Lung (tissue), 12 donors: ENCODE results near the gene ARHGEF7. TPM values are rescaled to one million over a fixed set of nuclear protein-coding genes. Genes with fewer than 3 reads are reported as not detected.

Source experiments
- ATAC-seq: fragments of 200-7000 bp; cut with Tn5 transposase; one replicate; pipeline ENCODE4 v1.9.1; 2020; ENCODE audit warnings: moderate number of reproducible peaks; ENCODE audit not compliant: insufficient read depth, low FRiP score
- DNase-seq, 3 donors: peaks; one replicate each; pipeline ENCODE4 v3.0.0-alpha.2; 2013 to 2017
- H3K27ac ChIP-seq, 2 donors: one replicate each; pipeline ENCODE4 v1.5.1; 2013; ENCODE audit warnings: mild to moderate bottlenecking in 2 of 2, moderate library complexity in 2 of 2, control low read depth in 1 of 2, inconsistent platforms in 1 of 2, low read depth in 1 of 2, low read length in 1 of 2
- H3K27me3 ChIP-seq, 3 donors: one replicate each; pipeline ENCODE4 v1.5.1; 2013; ENCODE audit warnings: low read length in 2 of 3; ENCODE audit not compliant: control insufficient read depth in 3 of 3, insufficient read depth in 3 of 3
- H3K36me3 ChIP-seq, 4 donors: one replicate each; pipeline ENCODE4 v1.5.1; 2013; ENCODE audit warnings: low read length in 4 of 4, mild to moderate bottlenecking in 1 of 4, moderate library complexity in 1 of 4; ENCODE audit not compliant: control insufficient read depth in 4 of 4, insufficient read depth in 4 of 4
- H3K4me1 ChIP-seq, 5 donors: one replicate each; pipeline ENCODE4 v1.5.1; 2013; ENCODE audit warnings: low read length in 5 of 5, mild to moderate bottlenecking in 2 of 5, moderate library complexity in 1 of 5; ENCODE audit not compliant: control insufficient read depth in 5 of 5, insufficient read depth in 5 of 5
- H3K4me3 ChIP-seq: one replicate; pipeline ENCODE4 v1.5.1; 2013; ENCODE audit warnings: mild to moderate bottlenecking, control low read depth, moderate library complexity
- H3K9ac ChIP-seq, 2 donors: one replicate each; pipeline ENCODE4 v1.5.1; 2013; ENCODE audit warnings: low read length in 2 of 2, control low read depth in 1 of 2; ENCODE audit not compliant: insufficient read depth in 1 of 2
- H3K9me3 ChIP-seq, 4 donors: one replicate each; pipeline ENCODE4 v1.5.1; 2013; ENCODE audit warnings: low read length in 3 of 4, mild to moderate bottlenecking in 1 of 4, moderate library complexity in 1 of 4; ENCODE audit not compliant: control insufficient read depth in 4 of 4, insufficient read depth in 3 of 4
- WGBS, 2 donors: extraction: QIAGEN DNeasy Blood & Tissue Kit; methylation state at CpG; one replicate each; pipeline ENCODE4 v1.1.7; 2013; 5-methylcytosine and 5-hydroxymethylcytosine counted together
- polyA plus RNA-seq, 2 donors: library from polyadenylated mRNA; stranded (reverse); fragments of 200-250 nt; gene quantifications; one replicate each; pipeline ENCODE4 v1.2.1, GENCODE V29; 2013
- total RNA-seq, 2 donors: library from RNA; depleted of rRNA in 1 of 2; stranded (reverse); fragments of >200 nt in 1 of 2; gene quantifications; one replicate each; pipeline ENCODE4 v1.2.1, GENCODE V29; 2014 to 2021
- TF ChIP-seq, protein P1 (sequence below): IDR thresholded peaks from 2 replicates; pipeline ENCODE4 v1.5.1; 2012; ENCODE audit warnings: mild to moderate bottlenecking; ENCODE audit errors: control extremely low read depth, extremely low read depth
- donor health status: control.
- donor health status: control.
- donor health status: Bipolar disorder and iron deficiency.
- donor health status: healthy.
- donor health status: DM: yes; HTN: yes; CAD: no.

ARHGEF7 gene
- total and polyA plus RNA-seq, 4 donors: 20.9 to 143 (median 37.8) TPM

DNA sequence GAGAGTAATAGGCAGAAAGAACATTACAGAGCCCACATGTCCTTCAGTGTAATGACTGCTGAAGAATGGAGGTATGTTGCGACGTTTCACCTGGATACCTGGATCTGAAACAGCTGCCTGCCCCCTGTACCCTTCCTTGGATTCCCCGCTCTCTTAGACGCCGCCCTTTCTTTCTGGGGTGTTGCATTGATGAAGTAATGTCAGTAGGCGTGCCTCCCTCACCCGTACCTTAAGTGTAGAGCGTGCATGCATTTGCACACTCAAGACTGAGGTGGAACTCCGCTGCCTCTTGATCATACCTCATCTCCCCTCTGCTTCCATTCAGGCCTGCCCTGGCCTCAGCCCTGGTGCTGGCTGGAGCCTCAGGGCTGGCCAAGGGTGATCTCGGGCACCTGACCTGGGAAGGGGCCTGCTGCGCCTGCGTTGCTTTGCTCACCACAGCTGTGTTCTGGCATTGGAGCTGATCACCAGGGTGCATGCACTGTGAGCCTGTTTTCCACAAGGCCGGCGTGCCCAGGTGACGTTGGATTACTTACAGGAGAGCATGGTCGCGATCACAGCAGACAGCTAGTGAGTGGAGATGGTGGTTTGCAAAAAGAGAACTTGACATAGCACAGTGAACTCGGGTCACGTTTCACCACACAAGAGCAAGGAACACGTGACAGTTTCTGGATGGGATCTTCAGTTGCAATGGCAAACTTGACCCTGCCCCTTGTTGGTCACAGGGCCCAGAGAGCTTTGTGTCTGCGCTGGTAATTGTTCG is 99.0 kb downstream of the ARHGEF7 start:
- H3K4me3 ChIP-seq: no peak overlapping the region
- 67 to 71% methylated on average over 22 of the region's 22 CpGs for WGBS, 2 donors
- H3K27me3 ChIP-seq: no peaks in the 10 kb centered on the region
- no peaks in the 10 kb centered on the region for H3K9me3 ChIP-seq
- ATAC-seq (no peak), DNase-seq (peak in 2 of 3 donors; percentile 18 to 31)
- H3K4me1 ChIP-seq: peaks cover 15 to 31% (median 25%) of the 10 kb centered on the region in 5 donors
- no peak overlapping the region for H3K9ac ChIP-seq
- H3K27ac ChIP-seq: peak overlapping the region in 1 of 2 donors; percentile 8
- TF ChIP-seq, protein P1, sequence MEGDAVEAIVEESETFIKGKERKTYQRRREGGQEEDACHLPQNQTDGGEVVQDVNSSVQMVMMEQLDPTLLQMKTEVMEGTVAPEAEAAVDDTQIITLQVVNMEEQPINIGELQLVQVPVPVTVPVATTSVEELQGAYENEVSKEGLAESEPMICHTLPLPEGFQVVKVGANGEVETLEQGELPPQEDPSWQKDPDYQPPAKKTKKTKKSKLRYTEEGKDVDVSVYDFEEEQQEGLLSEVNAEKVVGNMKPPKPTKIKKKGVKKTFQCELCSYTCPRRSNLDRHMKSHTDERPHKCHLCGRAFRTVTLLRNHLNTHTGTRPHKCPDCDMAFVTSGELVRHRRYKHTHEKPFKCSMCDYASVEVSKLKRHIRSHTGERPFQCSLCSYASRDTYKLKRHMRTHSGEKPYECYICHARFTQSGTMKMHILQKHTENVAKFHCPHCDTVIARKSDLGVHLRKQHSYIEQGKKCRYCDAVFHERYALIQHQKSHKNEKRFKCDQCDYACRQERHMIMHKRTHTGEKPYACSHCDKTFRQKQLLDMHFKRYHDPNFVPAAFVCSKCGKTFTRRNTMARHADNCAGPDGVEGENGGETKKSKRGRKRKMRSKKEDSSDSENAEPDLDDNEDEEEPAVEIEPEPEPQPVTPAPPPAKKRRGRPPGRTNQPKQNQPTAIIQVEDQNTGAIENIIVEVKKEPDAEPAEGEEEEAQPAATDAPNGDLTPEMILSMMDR: no peak
- H3K36me3 ChIP-seq: peaks cover 0 to 1% (median 0%) of the 10 kb centered on the region in 4 donors

DNA sequence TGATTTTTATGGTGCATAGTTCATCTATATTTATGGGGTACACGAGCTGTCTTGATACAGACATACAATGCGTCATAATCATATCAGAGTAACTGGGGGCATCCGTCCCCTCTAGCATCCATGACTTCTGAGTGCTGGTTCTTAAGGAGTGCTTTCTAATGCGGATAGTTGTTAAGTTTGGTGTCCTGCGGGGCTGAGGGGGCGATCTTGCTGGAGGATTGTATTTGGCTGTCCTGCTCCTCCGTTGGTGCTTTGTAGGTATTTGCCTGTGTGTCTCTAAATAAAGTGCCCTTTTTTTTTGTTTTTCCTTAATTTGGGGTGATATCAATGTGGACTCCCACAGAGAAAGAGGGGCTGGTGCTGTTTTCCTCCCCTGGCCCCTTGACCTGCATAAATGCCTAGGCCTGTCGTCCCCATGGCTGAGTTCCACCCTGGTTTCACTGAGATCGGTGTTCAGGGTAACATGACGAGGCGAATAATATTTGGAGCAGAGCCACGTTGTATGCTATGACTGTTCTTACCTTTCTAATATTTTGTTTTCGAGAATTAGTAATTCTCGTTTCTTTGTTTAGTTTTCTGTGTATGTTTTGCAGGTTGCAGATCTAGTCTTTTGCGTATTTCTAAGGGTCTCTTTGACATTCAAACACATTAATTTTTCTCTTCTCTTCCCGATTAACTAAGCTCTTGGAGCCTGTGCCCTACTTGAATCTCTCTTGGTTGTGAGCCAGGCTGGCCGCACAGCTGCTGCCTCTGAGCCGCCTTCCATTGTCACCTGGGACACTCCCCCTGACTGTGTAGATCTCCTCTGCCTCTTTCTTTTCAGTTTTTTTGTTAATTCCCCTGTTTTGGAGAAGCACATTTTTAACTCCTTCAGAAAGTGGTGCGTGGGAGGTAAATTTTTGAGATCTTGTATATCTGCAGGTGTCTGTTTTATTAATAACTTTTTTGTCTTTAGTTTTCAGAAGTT is 100.3 kb downstream of the ARHGEF7 start:
- no peak for DNase-seq
- Histone ChIP-seq H3K4me3 (no peak overlapping the region), H3K4me1 (peaks cover 10 to 25% (median 17%) of the 10 kb centered on the region in 5 donors), H3K27me3 (no peaks in the 10 kb centered on the region), H3K27ac (no peak overlapping the region), H3K9ac (no peak overlapping the region), H3K9me3 (no peaks in the 10 kb centered on the region), H3K36me3 (peaks cover 0 to 1% (median 0%) of the 10 kb centered on the region in 4 donors)
- ATAC-seq: no peak
- WGBS, 2 donors: 88 to 89% methylated on average over 19 of the region's 19 CpGs
- TF ChIP-seq, protein P1: no peak

DNA sequence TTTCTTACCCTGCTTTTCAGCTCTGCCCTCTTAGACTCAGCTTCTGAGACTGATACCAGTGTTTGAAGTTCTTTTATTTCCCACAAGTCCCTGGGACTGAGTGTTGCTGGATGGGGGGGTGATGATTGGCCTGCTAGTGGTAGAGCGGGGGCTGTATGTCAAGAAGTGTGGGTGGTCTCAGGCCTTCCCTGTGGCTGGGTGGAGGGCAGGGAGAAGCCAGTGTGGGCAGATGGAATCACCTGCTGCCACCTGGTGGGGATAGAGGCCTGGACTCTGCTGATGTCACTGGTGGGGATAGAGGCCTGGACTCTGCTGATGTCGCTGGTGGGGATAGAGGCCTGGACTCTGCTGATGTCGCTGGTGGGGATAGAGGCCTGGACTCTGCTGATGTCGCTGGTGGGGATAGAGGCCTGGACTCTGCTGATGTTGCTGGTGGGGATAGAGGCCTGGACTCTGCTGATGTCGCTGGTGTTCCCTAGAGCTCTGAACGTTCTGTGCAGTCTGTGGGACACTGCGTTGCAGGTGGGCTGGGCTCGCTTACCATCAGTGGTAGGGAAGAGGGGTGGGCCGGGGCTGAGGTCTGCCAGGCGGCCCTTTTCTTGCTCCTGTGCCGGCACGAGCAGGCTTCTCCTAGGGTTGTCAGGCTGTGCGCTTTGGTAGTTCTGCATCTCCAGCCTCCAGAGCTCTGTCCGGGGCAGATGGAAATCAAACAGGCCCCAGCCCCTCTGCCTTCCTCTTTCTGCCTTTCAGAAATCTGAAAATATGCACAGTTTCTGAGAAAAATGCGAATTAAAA is 101.3 kb downstream of the ARHGEF7 start:
- Histone ChIP-seq H3K4me3 (no peak overlapping the region), H3K36me3 (peaks cover 0 to 5% (median 0%) of the 10 kb centered on the region in 4 donors), H3K27ac (no peak overlapping the region), H3K4me1 (peaks cover 3 to 25% (median 10%) of the 10 kb centered on the region in 5 donors), H3K9ac (no peak overlapping the region), H3K9me3 (no peaks in the 10 kb centered on the region), H3K27me3 (no peaks in the 10 kb centered on the region)
- peak; percentile 26 to 47 (median 37) for DNase-seq
- TF ChIP-seq, protein P1: peak; percentile 29
- WGBS, 2 donors: 91 to 92% methylated on average over 14 to 15 of the region's 15 CpGs
- no peak for ATAC-seq
